Measurements from ENCODE around the gene HES7. TPM values are rescaled to one million over a fixed set of nuclear protein-coding genes. Genes with fewer than 3 reads are reported as not detected.

Gene HES7
- total and polyA plus RNA-seq, 9 of the 15 experiments (the other 6 are each of a cell fraction or from before 2014, with no cell fraction given): 0.03 to 1.7 (median 0.14) TPM; not detected in 1

GRCh38 chr17:8155996-8156245 is 32.0 kb upstream of the HES7 start:
- H3K27ac ChIP-seq (ENCODE audit: extremely low read depth, low read depth, low read length): peak overlapping the region; percentile 82

More at GRCh38 chr17:8155996-8156245, 32.0 kb upstream of the HES7 start:
- H3K4me2 ChIP-seq (ENCODE audit: insufficient read depth, low read length): peak overlapping the region; percentile 90
- peak; percentile 77; the same call in 1 of the 2 replicates for TF ChIP-seq SUPT5H (IDR thresholded peaks at IDR 0.05)
- no peak for TF ChIP-seq ZNF165 (CRISPR knock-in tag; IDR thresholded peaks at IDR 0.05; ENCODE audit: borderline replicate concordance)
- no peak for TF ChIP-seq CXXC5 (CRISPR knock-in tag; IDR thresholded peaks at IDR 0.05)
- TF ChIP-seq KDM4B (IDR thresholded peaks at IDR 0.05; ENCODE audit: borderline replicate concordance in 2 of 2, low read depth in 1 of 2): no peak
- 0 out of 2 replicates have a peak, but pooled peaks have one; percentile 48 for TF ChIP-seq ZBTB2 (IDR thresholded peaks at IDR 0.05)
- 0 out of 2 replicates have a peak, but pooled peaks have one; percentile 5 for TF ChIP-seq ZBTB5 (IDR thresholded peaks at IDR 0.05)
- no peak for TF ChIP-seq CEBPG (CRISPR knock-in tag; IDR thresholded peaks at IDR 0.05)
- no peak for TF ChIP-seq CEBPG (tag; conservative IDR thresholded peaks at IDR 0.05 in 1 of 2, IDR thresholded peaks at IDR 0.05 in 1 of 2)
- TF ChIP-seq ZBTB26 (CRISPR knock-in tag; IDR thresholded peaks at IDR 0.05): 0 out of 2 replicates have a peak, but pooled peaks have one; percentile 46
- TF ChIP-seq ZFX (CRISPR knock-in tag; IDR thresholded peaks at IDR 0.05): peak; percentile 50
- 0 out of 2 replicates have a peak, but pooled peaks have one; percentile 52 for TF ChIP-seq THRB (CRISPR knock-in tag; conservative IDR thresholded peaks at IDR 0.05)
- TF ChIP-seq ARID1B (IDR thresholded peaks at IDR 0.05): 0 out of 2 replicates have a peak, but pooled peaks have one; percentile 18
- peak; percentile 28; the same call in 1 of the 2 replicates for TF ChIP-seq PHF8 (IDR thresholded peaks at IDR 0.05; ENCODE audit: borderline replicate concordance, low read length)
- 0 out of 2 replicates have a peak, but pooled peaks have one; percentile 21 for TF ChIP-seq BCOR (IDR thresholded peaks at IDR 0.05)
- 0 out of 2 replicates have a peak, but pooled peaks have one; percentile 7 for TF ChIP-seq MTA1 (IDR thresholded peaks at IDR 0.05; ENCODE audit: borderline replicate concordance)
- TF ChIP-seq HLTF (IDR thresholded peaks at IDR 0.05): 0 out of 2 replicates have a peak, but pooled peaks have one; percentile 83
- H3K36me3 ChIP-seq (ENCODE audit: control insufficient read depth, insufficient read depth, low read length): peaks cover 18% of the 10 kb centered on the region; the same call in 2 of the 3 replicates
- no peak for FAIRE-seq
- in situ Hi-C loops (cut with MboI) (no loop called here), intact Hi-C loops (cut with micrococcal nuclease) (loop anchor here (1.0 kb wide), 2 partner anchors 18 to 36 kb away; no protein-coding TSS in a partner anchor)
- peaks cover 37 to 72% of the 10 kb centered on the region in 2 experiments for H3K4me1 ChIP-seq (replicated peaks in 1 of 2; ENCODE audit: control insufficient read depth in 2 of 2, insufficient read depth in 2 of 2, low read length in 2 of 2)
- no peaks in the 10 kb centered on the region for H3K9me1 ChIP-seq (ENCODE audit: control insufficient read depth, insufficient read depth, low read length)
- CTCF ChIA-PET (ENCODE audit: low intra/inter-chr PET ratio): no interaction called here
- 2% methylated on average over 9 of the region's 11 CpGs for WGBS (ENCODE audit: insufficient coverage, low coverage, missing lambda C conversion rate)
- 0 out of 2 replicates have a peak, but pooled peaks cover 2% of the 10 kb centered on the region for H4K20me1 ChIP-seq (replicated peaks; ENCODE audit: control insufficient read depth, insufficient read depth, low read length)
- H2AFZ ChIP-seq (ENCODE audit: low read depth, low read length): peak overlapping the region; percentile 36; the same call in 1 of the 2 replicates
- peak overlapping the region; percentile 52 for H3K4me3 ChIP-seq
- H3K79me2 ChIP-seq (ENCODE audit: control insufficient read depth, insufficient read depth, low read length): peaks cover 48% of the 10 kb centered on the region
- H3K9me3 ChIP-seq (replicated peaks; ENCODE audit: control insufficient read depth, insufficient read depth, low read depth, low read length): no peaks in the 10 kb centered on the region
- BruUV-seq (replicated peaks): no TSS peak
- no peak for ATAC-seq
- H3K27me3 ChIP-seq (ENCODE audit: control insufficient read depth in 2 of 2, insufficient read depth in 2 of 2, low read length in 2 of 2): no peaks in the 10 kb centered on the region
- H3K9ac ChIP-seq (ENCODE audit: insufficient read depth in 1 of 2, low read depth in 2 of 2, low read length in 2 of 2): peak overlapping the region; percentile 73 to 95
- DNase-seq (ENCODE audit: extremely low read depth in 1 of 4, low spot score in 3 of 4): no peak
- POLR2A ChIA-PET: interaction anchor here (0.7 to 8.6 kb wide), 3 partner anchors 16 to 874 kb away, joined by 3 to 105 read pairs (median 3); no protein-coding TSS in a partner anchor

Data from K562 (cell line).